ENCODE results near the gene TPSB2.
"Not testable (repeated sequence)": the region's sequence is repeated elsewhere in the genome, so short reads cannot be mapped to it uniquely, and the experiment has no call there.

The TPSB2 gene

GRCh38 chr16:1230084-1230470 is at the start of gene TPSB2:
Gene TPSB2, minus strand, starts transcription at chr16:1230184. Its CDS starts 233 bp downstream, at chr16:1229951.
- DNase-seq, ATAC-seq: not testable (repeated sequence)

- ATAC-seq = no peak
Observed at GRCh38 chr16:1279081-1279944, 49.3 kb upstream of the TPSB2 start.

GRCh38 chr16:1278477-1278876 is 48.5 kb upstream of the TPSB2 start:
- no peak for ATAC-seq

More at GRCh38 chr16:1279081-1279944, 49.3 kb upstream of the TPSB2 start:
- no peak for DNase-seq

GRCh38 chr16:1277617-1278282 is 47.8 kb upstream of the TPSB2 start:
- ATAC-seq (no peak), DNase-seq (no peak)

More at GRCh38 chr16:1278477-1278876, 48.5 kb upstream of the TPSB2 start:
- DNase-seq = no peak

GRCh38 chr16:1277151-1277598 is 47.2 kb upstream of the TPSB2 start:
- no peak for ATAC-seq
- no peak for DNase-seq

- no peak for ATAC-seq
- DNase-seq = no peak
Observed at GRCh38 chr16:1276580-1276878, 46.5 kb upstream of the TPSB2 start.

- ATAC-seq (no peak), DNase-seq (no peak)
Observed at GRCh38 chr16:1275791-1276579, 46.0 kb upstream of the TPSB2 start.

GRCh38 chr16:1274767-1275166 is 44.8 kb upstream of the TPSB2 start:
- no peak for DNase-seq
- no peak for ATAC-seq

GRCh38 chr16:1273816-1274215 is 43.8 kb upstream of the TPSB2 start:
- DNase-seq (no peak), ATAC-seq (no peak)

- DNase-seq (no peak), ATAC-seq (no peak)
Observed at GRCh38 chr16:1272453-1273198, 42.6 kb upstream of the TPSB2 start.

- DNase-seq, ATAC-seq: not testable (repeated sequence)
Observed at GRCh38 chr16:1271724-1272413, 41.9 kb upstream of the TPSB2 start.

- DNase-seq (no peak), ATAC-seq (no peak)
Observed at GRCh38 chr16:1271380-1271723, 41.4 kb upstream of the TPSB2 start.

GRCh38 chr16:1269418-1269817 is 39.4 kb upstream of the TPSB2 start:
- not testable (repeated sequence) for DNase-seq, ATAC-seq

GRCh38 chr16:1265826-1266225 is 35.8 kb upstream of the TPSB2 start:
- no peak for DNase-seq
- no peak for ATAC-seq

GRCh38 chr16:1265090-1265630 is 35.2 kb upstream of the TPSB2 start:
- DNase-seq (no peak), ATAC-seq (no peak)

GRCh38 chr16:1264345-1265089 is 34.5 kb upstream of the TPSB2 start:
- DNase-seq (no peak), ATAC-seq (no peak)

- no peak for ATAC-seq
- DNase-seq = no peak
Observed at GRCh38 chr16:1263591-1264344, 33.8 kb upstream of the TPSB2 start.

GRCh38 chr16:1262846-1263221 is 32.9 kb upstream of the TPSB2 start:
- no peak for DNase-seq
- ATAC-seq = no peak

GRCh38 chr16:1262210-1262845 is 32.3 kb upstream of the TPSB2 start:
- DNase-seq (no peak), ATAC-seq (no peak)
